SK-N-SH (cell line): ENCODE data around the gene ZNF132. TPM values are rescaled to one million over a fixed set of nuclear protein-coding genes. Genes with fewer than 3 reads are reported as not detected.

Source experiments
- CTCF ChIA-PET: fragments of 300-600, 350-600 bp; formaldehyde crosslinking; extraction: SDS; loops from one replicate; lab custom pipeline; 2021; lab: Yijun Ruan, JAX
- POLR2A ChIA-PET: fragments of 350-600 bp; sonication (Branson Sonifier 250); formaldehyde crosslinking; extraction: SDS; loops from one replicate; lab custom pipeline; 2020; ENCODE audit warnings: antibody characterized with exemption, inconsistent platforms; lab: Yijun Ruan, JAX
- DNase-seq: peaks from one replicate; pipeline ENCODE4 v3.0.0; 2012
- H2AFZ ChIP-seq: fragments of 200-600 bp; sonication (generic); 2 replicates; pipeline ENCODE4 v1.8.1; 2016; ENCODE audit warnings: antibody characterized with exemption, mild to moderate bottlenecking, low read depth
- H3F3A ChIP-seq: fragments of 200-600 bp; sonication (generic); replicated peaks from 2 replicates; pipeline ENCODE3; 2016; ENCODE audit warnings: antibody characterized with exemption, mild to moderate bottlenecking; ENCODE audit not compliant: insufficient read depth
- H3K27ac ChIP-seq, 2 experiments: fragments of 200-500 bp in 1 of 2; fragments of 200-600 bp in 1 of 2; sonication (Bioruptor generic) in 1 of 2; sonication (generic), shearing (Covaris generic) in 1 of 2; 2 replicates each; pipeline versions ENCODE4 v1.5.1 to v1.6.1; 2014 to 2016; ENCODE audit warnings: low read depth in 2 of 2, inconsistent platforms in 1 of 2, low read length in 1 of 2, mild to moderate bottlenecking in 1 of 2, mixed read lengths in 1 of 2
- H3K27me3 ChIP-seq: fragments of 200-600 bp; sonication (generic), shearing (Covaris generic); 2 replicates; pipeline ENCODE4 v1.6.1; 2016; ENCODE audit warnings: mixed run types; ENCODE audit not compliant: insufficient read depth
- H3K36me3 ChIP-seq, 2 experiments: fragments of 200-500 bp in 1 of 2; fragments of 200-600 bp in 1 of 2; sonication (Bioruptor generic) in 1 of 2; sonication (generic) in 1 of 2; replicated peaks in 1 of 2; 2 replicates each; pipeline versions ENCODE3 to v1.5.1; 2014 to 2016; ENCODE audit warnings: low read length in 1 of 2, mild to moderate bottlenecking in 1 of 2; ENCODE audit not compliant: insufficient read depth in 2 of 2, control insufficient read depth in 1 of 2
- H3K4me1 ChIP-seq, 2 experiments: fragments of 200-500 bp in 1 of 2; fragments of 200-600 bp in 1 of 2; sonication (Bioruptor generic) in 1 of 2; sonication (generic), shearing (Covaris generic) in 1 of 2; 2 replicates each; pipeline versions ENCODE4 v1.5.1 to v1.6.1; 2014 to 2016; ENCODE audit warnings: low read depth in 1 of 2, low read length in 1 of 2, mixed run types in 1 of 2; ENCODE audit not compliant: insufficient read depth in 2 of 2, control insufficient read depth in 1 of 2
- H3K4me2 ChIP-seq: fragments of 200-600 bp; sonication (generic), shearing (Covaris generic); 2 replicates; pipeline ENCODE4 v1.6.1; 2017; ENCODE audit warnings: mixed run types
- H3K4me3 ChIP-seq, 2 experiments: fragments of 200-500 bp in 1 of 2; fragments of 200-600 bp in 1 of 2; sonication (Bioruptor generic) in 1 of 2; sonication (generic), shearing (Covaris generic) in 1 of 2; 2 replicates each; pipeline versions ENCODE4 v1.5.1 to v1.8.1; 2014 to 2016; ENCODE audit warnings: low read depth in 2 of 2, inconsistent platforms in 1 of 2, low read length in 1 of 2, mild to moderate bottlenecking in 1 of 2, mixed read lengths in 1 of 2, moderate library complexity in 1 of 2
- H3K79me2 ChIP-seq: fragments of 200-600 bp; sonication (generic); 2 replicates; pipeline ENCODE4 v1.8.1; 2017; ENCODE audit warnings: mild to moderate bottlenecking; ENCODE audit not compliant: insufficient read depth
- H3K9ac ChIP-seq: fragments of 200-600 bp; sonication (generic); 2 replicates; pipeline ENCODE4 v1.6.1; 2017; ENCODE audit warnings: mixed run types
- H3K9me2 ChIP-seq: fragments of 200-600 bp; sonication (generic); 2 replicates; pipeline ENCODE4 v1.6.1; 2017; ENCODE audit warnings: mixed run types
- H3K9me3 ChIP-seq: fragments of 200-600 bp; sonication (generic); 2 replicates; pipeline ENCODE4 v1.6.1; 2017; ENCODE audit warnings: mixed run types, mild to moderate bottlenecking, moderate library complexity
- H4K20me1 ChIP-seq: fragments of 200-600 bp; sonication (generic); 2 replicates; pipeline ENCODE4 v1.6.1; 2017; ENCODE audit warnings: mild to moderate bottlenecking, mixed run types; ENCODE audit not compliant: insufficient read depth
- CHD2 ChIP-seq: fragments of 150-350 bp; IDR thresholded peaks from 2 replicates; pipeline ENCODE4 v1.6.1; 2018; ENCODE audit warnings: low read length; ENCODE audit not compliant: partially characterized antibody
- EZH2phosphoT487 ChIP-seq: fragments of 200-600 bp; sonication (generic); IDR thresholded peaks from 2 replicates; pipeline ENCODE4 v1.6.1; 2017; ENCODE audit warnings: low read depth, mixed run types, mild to moderate bottlenecking, antibody characterized with exemption, moderate library complexity, borderline replicate concordance
- FOSL2 ChIP-seq: IDR thresholded peaks from 2 replicates; pipeline ENCODE4 v1.4.0; 2012; ENCODE audit warnings: low read depth, mild to moderate bottlenecking, moderate library complexity, borderline replicate concordance
- FOXJ3 ChIP-seq: sonication (generic); formaldehyde crosslinking; IDR thresholded peaks from 2 replicates; pipeline ENCODE4 v1.5.1; 2020; ENCODE audit warnings: mild to moderate bottlenecking, missing genetic modification reagents
- FOXM1 ChIP-seq: IDR thresholded peaks from 2 replicates; pipeline ENCODE4 v1.4.0; 2012; ENCODE audit warnings: low read depth, mild to moderate bottlenecking
- GABPA ChIP-seq: IDR thresholded peaks from 2 replicates; pipeline ENCODE4 v1.4.0; 2012; ENCODE audit warnings: low read depth, mild to moderate bottlenecking
- GATA2 ChIP-seq: sonication (generic); formaldehyde crosslinking; IDR thresholded peaks from 2 replicates; pipeline ENCODE4 v1.5.0; 2020; ENCODE audit warnings: mild to moderate bottlenecking, missing genetic modification reagents
- MEF2A ChIP-seq: IDR thresholded peaks from 2 replicates; pipeline ENCODE4 v1.4.0; 2012; ENCODE audit warnings: low read depth, borderline replicate concordance
- MXI1 ChIP-seq: IDR thresholded peaks from 2 replicates; pipeline ENCODE4 v1.6.1; 2012; ENCODE audit warnings: mild to moderate bottlenecking, low read depth, low read length, improper control_type of control experiment
- NFIC ChIP-seq: IDR thresholded peaks from 2 replicates; pipeline ENCODE4 v1.4.0; 2012; ENCODE audit warnings: borderline replicate concordance
- NRF1 ChIP-seq: IDR thresholded peaks from 2 replicates; pipeline ENCODE4 v1.6.1; 2012; ENCODE audit warnings: low read depth, mild to moderate bottlenecking, low read length
- RCOR1 ChIP-seq: fragments of 150-350 bp; IDR thresholded peaks from 2 replicates; pipeline ENCODE4 v1.6.1; 2017; ENCODE audit warnings: antibody characterized with exemption, low read length
- RFX5 ChIP-seq: IDR thresholded peaks from 2 replicates; pipeline ENCODE4 v1.6.1; 2012; ENCODE audit warnings: mild to moderate bottlenecking, improper control_type of control experiment, low read length
- RXRA ChIP-seq: IDR thresholded peaks from 2 replicates; pipeline ENCODE4 v1.4.0; 2012; ENCODE audit warnings: low read depth, mild to moderate bottlenecking, borderline replicate concordance
- TAF1 ChIP-seq: IDR thresholded peaks from 2 replicates; pipeline ENCODE4 v1.6.1; 2012; ENCODE audit warnings: low read depth, mild to moderate bottlenecking, low read length, moderate library complexity, borderline replicate concordance
- TEAD4 ChIP-seq: IDR thresholded peaks from 2 replicates; pipeline ENCODE4 v1.4.0; 2012; ENCODE audit warnings: mild to moderate bottlenecking, borderline replicate concordance; ENCODE audit not compliant: insufficient read depth
- WGBS: methylation state at CpG from one replicate; pipeline ENCODE4 v1.1.6; 2017; ENCODE audit warnings: low lambda C conversion rate; 5-methylcytosine and 5-hydroxymethylcytosine counted together
- polyA plus RNA-seq, 3 experiments: library from polyadenylated mRNA; depleted of rRNA; stranded (reverse); fragments of >200 nt; gene quantifications; 2 replicates each; pipeline ENCODE4 v1.2.3, GENCODE V29; 2012
- TF ChIP-seq, protein P1 (sequence below): IDR thresholded peaks from 2 replicates; pipeline ENCODE4 v1.6.1; 2012; ENCODE audit warnings: mild to moderate bottlenecking, low read depth, low read length, moderate library complexity
- TF ChIP-seq, protein P2 (sequence below): fragments of 150-350 bp; IDR thresholded peaks from 2 replicates; pipeline ENCODE4 v1.6.1; 2017; ENCODE audit warnings: antibody characterized with exemption, low read length, low read depth, borderline replicate concordance
- TF ChIP-seq, protein P3 (sequence below): IDR thresholded peaks from 2 replicates; pipeline ENCODE4 v1.4.0; 2012; ENCODE audit warnings: low read depth
- TF ChIP-seq, protein P4 (sequence below): fragments of 200-600 bp; sonication (generic); IDR thresholded peaks from 2 replicates; pipeline ENCODE4 v1.6.1; 2017; ENCODE audit warnings: antibody characterized with exemption, mild to moderate bottlenecking, moderate library complexity

ZNF132 gene
- polyA plus RNA-seq, 1 of the 3 experiments (the other 2 are of a cell fraction), result 1.3 TPM

DNA sequence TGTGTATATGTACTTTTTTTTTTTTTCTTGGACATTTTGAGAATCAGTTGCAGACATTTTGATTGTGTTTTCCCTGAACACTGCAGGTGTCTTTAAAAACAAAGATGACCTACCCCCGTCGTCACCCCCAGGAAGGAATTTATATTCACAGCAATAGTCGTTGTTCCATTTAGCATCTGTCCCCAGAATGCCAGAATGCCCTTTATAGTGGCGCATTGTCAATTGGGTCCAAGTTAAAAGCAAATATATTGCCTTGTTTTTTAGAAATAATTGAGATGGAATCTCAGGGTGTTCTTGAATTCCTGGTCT lies 46.3 kb downstream of the ZNF132 start:
- H3K4me2 ChIP-seq, result no peak overlapping the region
- DNase-seq, result no peak
- peaks cover 37% of the 10 kb centered on the region for H4K20me1 ChIP-seq
- peaks cover 3% of the 10 kb centered on the region in 2 experiments; a peak in 2 of 4 replicates for H3K4me1 ChIP-seq
- no peak overlapping the region for H3K27ac ChIP-seq
- TF ChIP-seq RCOR1 (no peak), MEF2A (no peak), TEAD4 (no peak), RFX5 (no peak), GATA2 (CRISPR knock-in tag) (no peak), NRF1 (no peak), MXI1 (no peak), CHD2 (no peak)
- TF ChIP-seq, protein P1, sequence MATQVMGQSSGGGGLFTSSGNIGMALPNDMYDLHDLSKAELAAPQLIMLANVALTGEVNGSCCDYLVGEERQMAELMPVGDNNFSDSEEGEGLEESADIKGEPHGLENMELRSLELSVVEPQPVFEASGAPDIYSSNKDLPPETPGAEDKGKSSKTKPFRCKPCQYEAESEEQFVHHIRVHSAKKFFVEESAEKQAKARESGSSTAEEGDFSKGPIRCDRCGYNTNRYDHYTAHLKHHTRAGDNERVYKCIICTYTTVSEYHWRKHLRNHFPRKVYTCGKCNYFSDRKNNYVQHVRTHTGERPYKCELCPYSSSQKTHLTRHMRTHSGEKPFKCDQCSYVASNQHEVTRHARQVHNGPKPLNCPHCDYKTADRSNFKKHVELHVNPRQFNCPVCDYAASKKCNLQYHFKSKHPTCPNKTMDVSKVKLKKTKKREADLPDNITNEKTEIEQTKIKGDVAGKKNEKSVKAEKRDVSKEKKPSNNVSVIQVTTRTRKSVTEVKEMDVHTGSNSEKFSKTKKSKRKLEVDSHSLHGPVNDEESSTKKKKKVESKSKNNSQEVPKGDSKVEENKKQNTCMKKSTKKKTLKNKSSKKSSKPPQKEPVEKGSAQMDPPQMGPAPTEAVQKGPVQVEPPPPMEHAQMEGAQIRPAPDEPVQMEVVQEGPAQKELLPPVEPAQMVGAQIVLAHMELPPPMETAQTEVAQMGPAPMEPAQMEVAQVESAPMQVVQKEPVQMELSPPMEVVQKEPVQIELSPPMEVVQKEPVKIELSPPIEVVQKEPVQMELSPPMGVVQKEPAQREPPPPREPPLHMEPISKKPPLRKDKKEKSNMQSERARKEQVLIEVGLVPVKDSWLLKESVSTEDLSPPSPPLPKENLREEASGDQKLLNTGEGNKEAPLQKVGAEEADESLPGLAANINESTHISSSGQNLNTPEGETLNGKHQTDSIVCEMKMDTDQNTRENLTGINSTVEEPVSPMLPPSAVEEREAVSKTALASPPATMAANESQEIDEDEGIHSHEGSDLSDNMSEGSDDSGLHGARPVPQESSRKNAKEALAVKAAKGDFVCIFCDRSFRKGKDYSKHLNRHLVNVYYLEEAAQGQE, result no peak
- TF ChIP-seq, protein P2, sequence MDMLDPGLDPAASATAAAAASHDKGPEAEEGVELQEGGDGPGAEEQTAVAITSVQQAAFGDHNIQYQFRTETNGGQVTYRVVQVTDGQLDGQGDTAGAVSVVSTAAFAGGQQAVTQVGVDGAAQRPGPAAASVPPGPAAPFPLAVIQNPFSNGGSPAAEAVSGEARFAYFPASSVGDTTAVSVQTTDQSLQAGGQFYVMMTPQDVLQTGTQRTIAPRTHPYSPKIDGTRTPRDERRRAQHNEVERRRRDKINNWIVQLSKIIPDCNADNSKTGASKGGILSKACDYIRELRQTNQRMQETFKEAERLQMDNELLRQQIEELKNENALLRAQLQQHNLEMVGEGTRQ, result no peak
- TF ChIP-seq, protein P3, sequence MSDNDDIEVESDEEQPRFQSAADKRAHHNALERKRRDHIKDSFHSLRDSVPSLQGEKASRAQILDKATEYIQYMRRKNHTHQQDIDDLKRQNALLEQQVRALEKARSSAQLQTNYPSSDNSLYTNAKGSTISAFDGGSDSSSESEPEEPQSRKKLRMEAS, result no peak
- H3K27me3 ChIP-seq, result no peaks in the 10 kb centered on the region
- H3K9me3 ChIP-seq, result no peaks in the 10 kb centered on the region
- no peaks in the 10 kb centered on the region for H3K9me2 ChIP-seq
- H3K9ac ChIP-seq, result no peak overlapping the region
- ChIA-PET POLR2A (no interaction called here), CTCF (no interaction called here)
- WGBS, result 83% methylated on average over 4 of the region's 4 CpGs
- H3K36me3 ChIP-seq, result peaks cover 43 to 50% of the 10 kb centered on the region in 2 experiments
- H3F3A ChIP-seq, result peaks cover 36% of the 10 kb centered on the region
- H3K4me3 ChIP-seq, result no peak overlapping the region
- H3K79me2 ChIP-seq, result peaks cover 41% of the 10 kb centered on the region
- no peak overlapping the region for H2AFZ ChIP-seq

DNA sequence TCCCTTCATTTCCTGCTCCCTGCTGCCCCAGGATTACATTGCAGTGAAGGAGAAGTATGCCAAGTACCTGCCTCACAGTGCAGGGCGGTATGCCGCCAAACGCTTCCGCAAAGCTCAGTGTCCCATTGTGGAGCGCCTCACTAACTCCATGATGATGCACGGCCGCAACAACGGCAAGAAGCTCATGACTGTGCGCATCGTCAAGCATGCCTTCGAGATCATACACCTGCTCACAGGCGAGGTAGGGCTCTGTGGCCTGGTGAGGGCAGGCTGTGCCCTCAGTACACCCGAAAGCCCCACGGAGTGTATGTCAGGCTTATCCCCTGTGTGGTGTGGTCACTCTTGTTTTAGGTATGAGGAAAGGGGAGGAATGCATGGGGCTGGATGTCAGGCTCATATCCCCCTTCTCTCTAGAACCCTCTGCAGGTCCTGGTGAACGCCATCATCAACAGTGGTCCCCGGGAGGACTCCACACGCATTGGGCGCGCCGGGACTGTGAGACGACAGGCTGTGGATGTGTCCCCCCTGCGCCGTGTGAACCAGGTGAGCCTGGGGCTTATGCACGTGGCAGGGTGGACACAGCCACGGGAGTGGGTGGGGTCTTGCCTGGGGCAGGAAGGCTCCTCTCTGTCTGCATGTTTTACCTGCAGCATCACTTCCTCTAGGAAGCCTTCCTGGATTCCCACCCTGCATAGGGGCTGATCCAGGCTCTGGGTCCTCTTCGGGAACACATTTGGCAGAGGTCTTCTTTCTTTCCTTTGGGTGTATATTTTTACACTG lies 46.8 kb downstream of the ZNF132 start:
- H3K9me3 ChIP-seq, result no peaks in the 10 kb centered on the region
- peaks cover 7 to 8% of the 10 kb centered on the region in 2 experiments; a peak in 2 of 4 replicates for H3K4me1 ChIP-seq
- H3K4me2 ChIP-seq, result no peak overlapping the region
- peaks cover 39% of the 10 kb centered on the region for H4K20me1 ChIP-seq
- no peak overlapping the region for H3K9ac ChIP-seq
- H3K9me2 ChIP-seq, result no peaks in the 10 kb centered on the region
- no peak for DNase-seq
- H3K27me3 ChIP-seq, result no peaks in the 10 kb centered on the region
- WGBS, result 90% methylated on average over 8 of the region's 26 CpGs
- H3K36me3 ChIP-seq, result peaks cover 48 to 55% of the 10 kb centered on the region in 2 experiments
- H3F3A ChIP-seq, result peaks cover 36% of the 10 kb centered on the region
- ChIA-PET POLR2A (no interaction called here), CTCF (interaction anchor here (0.7 kb wide), 1 partner anchor 127 kb away, joined by 3 read pairs; the partner anchor contains the start of gene ZBTB45)
- H2AFZ ChIP-seq, result no peak overlapping the region
- no peak overlapping the region for H3K27ac ChIP-seq
- no peak overlapping the region for H3K4me3 ChIP-seq
- H3K79me2 ChIP-seq, result peaks cover 46% of the 10 kb centered on the region
- TF ChIP-seq, protein P4, sequence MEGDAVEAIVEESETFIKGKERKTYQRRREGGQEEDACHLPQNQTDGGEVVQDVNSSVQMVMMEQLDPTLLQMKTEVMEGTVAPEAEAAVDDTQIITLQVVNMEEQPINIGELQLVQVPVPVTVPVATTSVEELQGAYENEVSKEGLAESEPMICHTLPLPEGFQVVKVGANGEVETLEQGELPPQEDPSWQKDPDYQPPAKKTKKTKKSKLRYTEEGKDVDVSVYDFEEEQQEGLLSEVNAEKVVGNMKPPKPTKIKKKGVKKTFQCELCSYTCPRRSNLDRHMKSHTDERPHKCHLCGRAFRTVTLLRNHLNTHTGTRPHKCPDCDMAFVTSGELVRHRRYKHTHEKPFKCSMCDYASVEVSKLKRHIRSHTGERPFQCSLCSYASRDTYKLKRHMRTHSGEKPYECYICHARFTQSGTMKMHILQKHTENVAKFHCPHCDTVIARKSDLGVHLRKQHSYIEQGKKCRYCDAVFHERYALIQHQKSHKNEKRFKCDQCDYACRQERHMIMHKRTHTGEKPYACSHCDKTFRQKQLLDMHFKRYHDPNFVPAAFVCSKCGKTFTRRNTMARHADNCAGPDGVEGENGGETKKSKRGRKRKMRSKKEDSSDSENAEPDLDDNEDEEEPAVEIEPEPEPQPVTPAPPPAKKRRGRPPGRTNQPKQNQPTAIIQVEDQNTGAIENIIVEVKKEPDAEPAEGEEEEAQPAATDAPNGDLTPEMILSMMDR, result no peak
- TF ChIP-seq FOXM1 (no peak), GABPA (no peak), FOSL2 (no peak), RCOR1 (no peak), MEF2A (no peak), MXI1 (no peak), TAF1 (no peak), NFIC (no peak), FOXJ3 (CRISPR knock-in tag) (no peak), GATA2 (CRISPR knock-in tag) (no peak), RXRA (no peak), NRF1 (no peak), RFX5 (no peak), EZH2phosphoT487 (no peak)
